OCI-LY1 (cell line): Measurements from ENCODE around the gene SAMD14.

Source experiments
- H2AFZ ChIP-seq: fragments of 200-600 bp; sonication (generic), shearing (Covaris generic); 2 replicates; pipeline ENCODE4 v1.6.0; 2014; ENCODE audit warnings: antibody characterized with exemption, mild to moderate bottlenecking, low read length
- H3F3A ChIP-seq: fragments of 200-600 bp; sonication (generic), shearing (Covaris generic); 2 replicates; pipeline ENCODE4 v1.6.0; 2014; ENCODE audit warnings: mild to moderate bottlenecking, antibody characterized with exemption, low read length, moderate library complexity; ENCODE audit not compliant: insufficient read depth
- H3K27ac ChIP-seq: fragments of 200-600 bp; sonication (generic); 2 replicates; pipeline ENCODE4 v1.5.1; 2014; ENCODE audit warnings: low read length, mixed run types, mild to moderate bottlenecking, low read depth; ENCODE audit not compliant: poor library complexity, severe bottlenecking
- H3K27me3 ChIP-seq: fragments of 200-600 bp; sonication (generic); 2 replicates; pipeline ENCODE4 v1.6.0; 2014; ENCODE audit warnings: antibody characterized with exemption, mild to moderate bottlenecking, low read length, moderate library complexity; ENCODE audit not compliant: insufficient read depth
- H3K36me3 ChIP-seq: fragments of 200-600 bp; sonication (generic); 2 replicates; pipeline ENCODE4 v1.6.1; 2014; ENCODE audit warnings: mild to moderate bottlenecking, antibody characterized with exemption, low read length, moderate library complexity, mixed read lengths; ENCODE audit not compliant: insufficient read depth
- H3K4me1 ChIP-seq: fragments of 200-600 bp; sonication (generic); 2 replicates; pipeline ENCODE4 v1.5.1; 2014; ENCODE audit warnings: mild to moderate bottlenecking, low read length, moderate library complexity; ENCODE audit not compliant: insufficient read depth, severe bottlenecking
- H3K4me2 ChIP-seq: fragments of 200-600 bp; sonication (generic), shearing (Covaris generic); 2 replicates; pipeline ENCODE4 v1.6.1; 2014; ENCODE audit warnings: low read length
- H3K4me3 ChIP-seq: fragments of 200-600 bp; sonication (generic); 2 replicates; pipeline ENCODE4 v1.5.1; 2014; ENCODE audit warnings: low read length, low read depth, mild to moderate bottlenecking, mixed read lengths; ENCODE audit not compliant: poor library complexity, severe bottlenecking
- H3K79me2 ChIP-seq: fragments of 200-600 bp; shearing (Covaris generic); 2 replicates; pipeline ENCODE4 v1.6.1; 2016; ENCODE audit warnings: mixed run types, low read length, mixed read lengths; ENCODE audit not compliant: insufficient read depth
- H3K9ac ChIP-seq: fragments of 200-600 bp; sonication (generic), shearing (Covaris generic); 2 replicates; pipeline ENCODE4 v1.6.1; 2014; ENCODE audit warnings: mild to moderate bottlenecking, low read length, mixed read lengths
- H3K9me2 ChIP-seq: fragments of 200-600 bp; sonication (generic), shearing (Covaris generic); 2 replicates; pipeline ENCODE4 v1.6.1; 2014; ENCODE audit warnings: low read depth, mild to moderate bottlenecking, low read length, mixed read lengths
- H3K9me3 ChIP-seq: fragments of 200-600 bp; shearing (Covaris generic); 2 replicates; pipeline ENCODE4 v1.6.1; 2014; ENCODE audit warnings: low read length, mixed read lengths
- H4K20me1 ChIP-seq: fragments of 200-600 bp; sonication (generic), shearing (Covaris generic); 2 replicates; pipeline ENCODE4 v1.6.0; 2016; ENCODE audit warnings: mild to moderate bottlenecking, low read length; ENCODE audit not compliant: insufficient read depth
- CTCF ChIP-seq: fragments of 200-600 bp; sonication (generic), shearing (Covaris generic); IDR thresholded peaks from 2 replicates; pipeline ENCODE4 v1.5.1; 2017; ENCODE audit warnings: mild to moderate bottlenecking, antibody characterized with exemption, low read length, moderate library complexity, mixed read lengths
- EZH2 ChIP-seq: fragments of 200-600 bp; sonication (generic), shearing (Covaris generic); IDR thresholded peaks from 2 replicates; pipeline ENCODE4 v1.8.0; 2017; ENCODE audit warnings: borderline replicate concordance, mixed run types, mild to moderate bottlenecking, antibody characterized with exemption, low read length, moderate library complexity, mixed read lengths

The SAMD14 gene

GRCh38 chr17:50120475-50121253 is 9.3 kb downstream of the SAMD14 start:
- 0 out of 2 replicates have a peak, but pooled peaks cover 5% of the 10 kb centered on the region for H3K27me3 ChIP-seq
- H3K4me1 ChIP-seq, result no peaks in the 10 kb centered on the region
- TF ChIP-seq CTCF, result no peak
- no peak for TF ChIP-seq EZH2
- no peaks in the 10 kb centered on the region for H3F3A ChIP-seq
- no peaks in the 10 kb centered on the region for H3K9me2 ChIP-seq
- no peak overlapping the region for H3K9ac ChIP-seq
- H3K79me2 ChIP-seq, result no peaks in the 10 kb centered on the region
- no peak overlapping the region for H2AFZ ChIP-seq
- no peaks in the 10 kb centered on the region for H4K20me1 ChIP-seq
- no peak overlapping the region for H3K4me2 ChIP-seq
- H3K36me3 ChIP-seq, result no peaks in the 10 kb centered on the region
- H3K4me3 ChIP-seq, result no peak overlapping the region
- H3K27ac ChIP-seq, result no peak overlapping the region
- no peaks in the 10 kb centered on the region for H3K9me3 ChIP-seq

GRCh38 chr17:50118828-50119218 is 11.1 kb downstream of the SAMD14 start:
- no peaks in the 10 kb centered on the region for H3K4me1 ChIP-seq

GRCh38 chr17:50118076-50118827 is 11.7 kb downstream of the SAMD14 start:
- Histone ChIP-seq H3K27me3 (no peaks in the 10 kb centered on the region), H3K4me1 (no peaks in the 10 kb centered on the region), H3K9me2 (no peaks in the 10 kb centered on the region), H3K36me3 (no peaks in the 10 kb centered on the region), H3K9me3 (no peaks in the 10 kb centered on the region), H3K4me2 (no peak overlapping the region), H3K79me2 (no peaks in the 10 kb centered on the region), H3K9ac (no peak overlapping the region), H2AFZ (no peak overlapping the region), H3K27ac (no peak overlapping the region), H3K4me3 (no peak overlapping the region), H3F3A (no peaks in the 10 kb centered on the region), H4K20me1 (no peaks in the 10 kb centered on the region)
- TF ChIP-seq CTCF, result no peak
- no peak for TF ChIP-seq EZH2

More at GRCh38 chr17:50118828-50119218, 11.1 kb downstream of the SAMD14 start:
- H3K36me3 ChIP-seq, result no peaks in the 10 kb centered on the region
- no peaks in the 10 kb centered on the region for H3K79me2 ChIP-seq
- no peak overlapping the region for H3K27ac ChIP-seq
- TF ChIP-seq EZH2 (no peak), CTCF (no peak)
- no peak overlapping the region for H3K4me2 ChIP-seq
- no peak overlapping the region for H3K9ac ChIP-seq
- H4K20me1 ChIP-seq, result no peaks in the 10 kb centered on the region
- H3K9me3 ChIP-seq, result no peaks in the 10 kb centered on the region
- no peak overlapping the region for H3K4me3 ChIP-seq
- H3K9me2 ChIP-seq, result no peaks in the 10 kb centered on the region
- no peaks in the 10 kb centered on the region for H3F3A ChIP-seq
- H3K27me3 ChIP-seq, result 0 out of 2 replicates have a peak, but pooled peaks cover 2% of the 10 kb centered on the region
- H2AFZ ChIP-seq, result no peak overlapping the region
